ENCODE data around the gene TLE4. TPM values are rescaled to one million over a fixed set of nuclear protein-coding genes. Genes with fewer than 3 reads are reported as not detected.
A peak's percentile ranks its signal among the peaks of the same experiment; 100 is the strongest.

The TLE4 gene
- total and polyA plus RNA-seq, 2 donors (not counting 1 experiment from before 2014, with no cell fraction given), result 34.7 to 57.3 TPM

DNA sequence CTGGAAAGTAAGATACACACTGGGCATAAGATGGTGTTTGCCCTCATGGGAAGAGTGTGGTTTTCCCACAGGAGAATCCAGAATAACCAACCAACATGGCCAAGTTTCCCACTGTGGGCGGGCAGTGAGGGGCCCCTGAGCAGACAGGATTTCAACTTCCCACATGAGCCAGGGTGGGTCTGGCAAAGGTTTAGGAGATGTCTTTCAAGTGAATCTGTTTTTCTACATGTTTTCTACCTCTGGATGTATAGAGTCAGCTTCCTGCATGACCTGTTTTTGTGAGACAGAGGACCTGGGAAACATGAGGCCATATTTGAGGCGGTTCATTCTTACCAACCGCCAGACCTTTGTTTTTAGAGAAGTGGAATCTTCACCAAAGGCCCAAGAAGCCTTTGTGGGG is 100.5 kb downstream of the TLE4 start:
- no peak overlapping the region for H3K27ac ChIP-seq (ENCODE audit: low read length in 2 of 2)
- H3K27ac Mint-ChIP-seq, result no peak overlapping the region
- POLR2A ChIA-PET, result no interaction called here
- no CpG with 5 or more reads among the region's 3 CpGs for WGBS (ENCODE audit: insufficient coverage)
- H3K4me2 ChIP-seq (replicated peaks; ENCODE audit: low read depth, low read length, poor library complexity, severe bottlenecking), result no peak overlapping the region
- CTCF ChIA-PET, result interaction anchor here (0.6 kb wide), 1 partner anchor 111 kb away, joined by 3 read pairs; no protein-coding TSS in a partner anchor
- peaks cover 45% of the 10 kb centered on the region for H3K4me1 Mint-ChIP-seq
- ATAC-seq (ENCODE audit: low read depth) (no peak), DNase-seq (no peak)
- no peak for TF ChIP-seq EZH2 (IDR thresholded peaks at IDR 0.05; ENCODE audit: borderline replicate concordance, insufficient read depth, low read depth, low read length, poor library complexity, severe bottlenecking)
- TF ChIP-seq, protein P1, sequence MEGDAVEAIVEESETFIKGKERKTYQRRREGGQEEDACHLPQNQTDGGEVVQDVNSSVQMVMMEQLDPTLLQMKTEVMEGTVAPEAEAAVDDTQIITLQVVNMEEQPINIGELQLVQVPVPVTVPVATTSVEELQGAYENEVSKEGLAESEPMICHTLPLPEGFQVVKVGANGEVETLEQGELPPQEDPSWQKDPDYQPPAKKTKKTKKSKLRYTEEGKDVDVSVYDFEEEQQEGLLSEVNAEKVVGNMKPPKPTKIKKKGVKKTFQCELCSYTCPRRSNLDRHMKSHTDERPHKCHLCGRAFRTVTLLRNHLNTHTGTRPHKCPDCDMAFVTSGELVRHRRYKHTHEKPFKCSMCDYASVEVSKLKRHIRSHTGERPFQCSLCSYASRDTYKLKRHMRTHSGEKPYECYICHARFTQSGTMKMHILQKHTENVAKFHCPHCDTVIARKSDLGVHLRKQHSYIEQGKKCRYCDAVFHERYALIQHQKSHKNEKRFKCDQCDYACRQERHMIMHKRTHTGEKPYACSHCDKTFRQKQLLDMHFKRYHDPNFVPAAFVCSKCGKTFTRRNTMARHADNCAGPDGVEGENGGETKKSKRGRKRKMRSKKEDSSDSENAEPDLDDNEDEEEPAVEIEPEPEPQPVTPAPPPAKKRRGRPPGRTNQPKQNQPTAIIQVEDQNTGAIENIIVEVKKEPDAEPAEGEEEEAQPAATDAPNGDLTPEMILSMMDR (IDR thresholded peaks at IDR 0.05), result no peak
- peaks cover 0 to 7% of the 10 kb centered on the region in 2 experiments for H3K36me3 ChIP-seq (replicated peaks in 1 of 2; ENCODE audit: control extremely low read depth in 1 of 2, control insufficient read depth in 1 of 2, extremely low read depth in 1 of 2, insufficient read depth in 2 of 2, low read length in 1 of 2)
- no peak overlapping the region for H3K4me3 Mint-ChIP-seq
- no peaks in the 10 kb centered on the region for H3K27me3 ChIP-seq (replicated peaks in 1 of 4; ENCODE audit: control extremely low read depth in 1 of 4, control insufficient read depth in 3 of 4, insufficient read depth in 4 of 4, low read length in 3 of 4)
- H2AFZ ChIP-seq (ENCODE audit: insufficient read depth, low read depth, low read length, poor library complexity, severe bottlenecking), result no peak overlapping the region
- no peak overlapping the region for H3K9ac ChIP-seq (ENCODE audit: low read length)
- H4K20me1 ChIP-seq (ENCODE audit: control insufficient read depth, insufficient read depth, low read length, poor library complexity, severe bottlenecking), result no peaks in the 10 kb centered on the region
- no peaks in the 10 kb centered on the region for H3K27me3 Mint-ChIP-seq
- H3K9me3 Mint-ChIP-seq (ENCODE audit: insufficient read depth), result no peaks in the 10 kb centered on the region
- intact Hi-C loops (cut with micrococcal nuclease), result no loop called here
- H3K79me2 ChIP-seq (ENCODE audit: control insufficient read depth, insufficient read depth, low read length), result peaks cover 4% of the 10 kb centered on the region
- peaks cover 16 to 21% of the 10 kb centered on the region in 2 donors for H3K4me1 ChIP-seq (ENCODE audit: control insufficient read depth in 2 of 2, insufficient read depth in 2 of 2, low read length in 2 of 2)
- H3K4me3 ChIP-seq (ENCODE audit: control extremely low read depth in 1 of 5, extremely low read depth in 1 of 5, insufficient read depth in 1 of 5, low read depth in 2 of 5, low read length in 4 of 5), result no peak overlapping the region
- H3K9me3 ChIP-seq (ENCODE audit: control extremely low read depth in 1 of 3, control insufficient read depth in 2 of 3, insufficient read depth in 1 of 3, low read length in 2 of 3), result no peaks in the 10 kb centered on the region

DNA sequence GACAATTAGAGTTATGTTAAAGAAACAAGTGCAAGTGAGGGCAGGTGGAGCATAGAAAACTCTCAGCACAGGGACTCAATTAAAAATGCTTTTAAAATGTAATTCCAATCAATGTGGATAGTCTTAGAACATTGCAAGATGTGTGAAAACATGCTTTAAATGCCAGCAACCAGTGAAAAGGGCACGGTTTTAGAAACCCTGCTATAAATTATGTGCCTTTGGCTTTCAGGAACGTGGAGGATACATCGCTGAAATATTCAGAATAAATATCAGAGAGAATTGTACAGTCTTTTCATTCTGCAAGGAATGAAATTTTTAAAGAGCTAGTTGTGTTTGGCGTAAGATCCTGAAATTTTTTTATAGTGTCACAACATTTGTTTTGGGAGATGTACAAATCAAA is 101.1 kb downstream of the TLE4 start:
- no peak for ATAC-seq (ENCODE audit: low read depth)
- no peak overlapping the region for H3K27ac ChIP-seq (ENCODE audit: low read length in 2 of 2)
- ChIA-PET CTCF (interaction anchor here (0.6 kb wide), 1 partner anchor 111 kb away, joined by 3 read pairs; no protein-coding TSS in a partner anchor), POLR2A (no interaction called here)
- H2AFZ ChIP-seq (ENCODE audit: insufficient read depth, low read depth, low read length, poor library complexity, severe bottlenecking), result no peak overlapping the region
- H4K20me1 ChIP-seq (ENCODE audit: control insufficient read depth, insufficient read depth, low read length, poor library complexity, severe bottlenecking), result no peaks in the 10 kb centered on the region
- H3K9me3 Mint-ChIP-seq (ENCODE audit: insufficient read depth), result no peaks in the 10 kb centered on the region
- peaks cover 16 to 21% of the 10 kb centered on the region in 2 donors for H3K4me1 ChIP-seq (ENCODE audit: control insufficient read depth in 2 of 2, insufficient read depth in 2 of 2, low read length in 2 of 2)
- H3K79me2 ChIP-seq (ENCODE audit: control insufficient read depth, insufficient read depth, low read length), result peaks cover 4% of the 10 kb centered on the region
- H3K27me3 ChIP-seq (replicated peaks in 1 of 4; ENCODE audit: control extremely low read depth in 1 of 4, control insufficient read depth in 3 of 4, insufficient read depth in 4 of 4, low read length in 3 of 4), result no peaks in the 10 kb centered on the region
- H3K36me3 ChIP-seq (replicated peaks in 1 of 2; ENCODE audit: control extremely low read depth in 1 of 2, control insufficient read depth in 1 of 2, extremely low read depth in 1 of 2, insufficient read depth in 2 of 2, low read length in 1 of 2), result peaks cover 0 to 7% of the 10 kb centered on the region in 2 experiments
- no peaks in the 10 kb centered on the region for H3K27me3 Mint-ChIP-seq
- H3K4me3 Mint-ChIP-seq, result no peak overlapping the region
- no peak overlapping the region for H3K4me3 ChIP-seq (ENCODE audit: control extremely low read depth in 1 of 5, extremely low read depth in 1 of 5, insufficient read depth in 1 of 5, low read depth in 2 of 5, low read length in 4 of 5)
- TF ChIP-seq EZH2 (IDR thresholded peaks at IDR 0.05; ENCODE audit: borderline replicate concordance, insufficient read depth, low read depth, low read length, poor library complexity, severe bottlenecking), result no peak
- TF ChIP-seq, protein P1 (IDR thresholded peaks at IDR 0.05), result no peak
- intact Hi-C loops (cut with micrococcal nuclease), result no loop called here
- DNase-seq, result no peak
- no peak overlapping the region for H3K9ac ChIP-seq (ENCODE audit: low read length)
- H3K4me2 ChIP-seq (replicated peaks; ENCODE audit: low read depth, low read length, poor library complexity, severe bottlenecking), result no peak overlapping the region
- no peaks in the 10 kb centered on the region for H3K9me3 ChIP-seq (ENCODE audit: control extremely low read depth in 1 of 3, control insufficient read depth in 2 of 3, insufficient read depth in 1 of 3, low read length in 2 of 3)
- peak overlapping the region; percentile 8 for H3K27ac Mint-ChIP-seq
- peaks cover 45% of the 10 kb centered on the region for H3K4me1 Mint-ChIP-seq
- 60% methylated on average over 1 of the region's 4 CpGs for WGBS (ENCODE audit: insufficient coverage)

All from B cell (primary cell).